Right cardiac atrium (tissue), 5 donors: ENCODE measurements around the gene CSTF2. TPM values are rescaled to one million over a fixed set of nuclear protein-coding genes. Genes with fewer than 3 reads are reported as not detected.

Source experiments
- ATAC-seq, 2 donors: fragments of 200-7000 bp; cut with Tn5 transposase; one replicate each; pipeline versions ENCODE4 v1.8.0 to v1.9.1; 2020; ENCODE audit warnings: moderate library complexity in 2 of 2, mild to moderate bottlenecking in 1 of 2
- DNase-seq, 3 donors: peaks; one replicate each; pipeline ENCODE4 v3.0.0-alpha.2; 2020
- H3K27ac ChIP-seq: one replicate; pipeline ENCODE4 v1.5.1; 2013; ENCODE audit warnings: mild to moderate bottlenecking, low read length, control low read depth, moderate library complexity
- H3K27me3 ChIP-seq: one replicate; pipeline ENCODE4 v1.6.1; 2013; ENCODE audit not compliant: control insufficient read depth, insufficient read depth
- H3K4me1 ChIP-seq: one replicate; pipeline ENCODE4 v1.6.1; 2013; ENCODE audit warnings: low read length; ENCODE audit not compliant: control insufficient read depth, insufficient read depth
- H3K4me3 ChIP-seq: one replicate; pipeline ENCODE4 v1.5.1; 2013; ENCODE audit warnings: low read length, control low read depth
- H3K9me3 ChIP-seq: one replicate; pipeline ENCODE4 v1.6.1; 2013; ENCODE audit warnings: low read length; ENCODE audit not compliant: control insufficient read depth
- WGBS: extraction: QIAGEN DNeasy Blood & Tissue Kit; methylation state at CpG from one replicate; pipeline ENCODE4 v1.1.7; 2013; 5-methylcytosine and 5-hydroxymethylcytosine counted together
- intact Hi-C, 4 donors: fragments of 100-400 bp; cut with DNase I; formaldehyde crosslinking; loops; one replicate each; pipeline versions ENCODE4 v1.11.0 to v1.14.0; 2022 to 2023
- polyA plus RNA-seq: library from polyadenylated mRNA; stranded (reverse); fragments of 200-250 nt; gene quantifications from one replicate; pipeline ENCODE4 v1.2.3, GENCODE V29; 2013
- total RNA-seq, 4 donors: library from RNA; stranded (reverse); fragmentation: NEBNext Ultra II Directional; extraction: Animal tissue kit (Norgen Biotek cat#: 25700); gene quantifications; one replicate each; pipeline ENCODE4 v1.2.1, GENCODE V29; 2021
- donor health status: healthy with polysubstance abuse.
- donor health status: DM: no; HTN: yes; CAD: no.
- donor health status: DM: no; HTN: no; CAD: no.
- donor health status: DM: no; HTN: yes; CAD: no; lungs with severe emphysema.
- donor health status: DM: yes; HTN: yes; CAD: no.

The CSTF2 gene
- total and polyA plus RNA-seq, 5 donors, result 4.1 to 10.9 (median 6.5) TPM

GRCh38 chrX:100829730-100830129 lies 9.5 kb downstream of the CSTF2 start:
- DNase-seq (no peak), ATAC-seq (no peak)
- H3K27me3 ChIP-seq, result no peaks in the 10 kb centered on the region
- H3K4me1 ChIP-seq, result no peaks in the 10 kb centered on the region
- H3K9me3 ChIP-seq, result no peaks in the 10 kb centered on the region
- intact Hi-C loops, result no loop called here
- WGBS, result 56% methylated on average over 2 of the region's 2 CpGs
- no peak overlapping the region for H3K4me3 ChIP-seq
- H3K27ac ChIP-seq, result no peak overlapping the region

- Histone ChIP-seq H3K9me3 (no peaks in the 10 kb centered on the region), H3K27ac (no peak overlapping the region), H3K27me3 (no peaks in the 10 kb centered on the region), H3K4me1 (no peaks in the 10 kb centered on the region), H3K4me3 (no peak overlapping the region)
- DNase-seq (no peak), ATAC-seq (no peak)
- 94% methylated on average over 5 of the region's 5 CpGs for WGBS
- intact Hi-C loops, result no loop called here
Measured at GRCh38 chrX:100830143-100830542, 10.0 kb downstream of the CSTF2 start.

DNA sequence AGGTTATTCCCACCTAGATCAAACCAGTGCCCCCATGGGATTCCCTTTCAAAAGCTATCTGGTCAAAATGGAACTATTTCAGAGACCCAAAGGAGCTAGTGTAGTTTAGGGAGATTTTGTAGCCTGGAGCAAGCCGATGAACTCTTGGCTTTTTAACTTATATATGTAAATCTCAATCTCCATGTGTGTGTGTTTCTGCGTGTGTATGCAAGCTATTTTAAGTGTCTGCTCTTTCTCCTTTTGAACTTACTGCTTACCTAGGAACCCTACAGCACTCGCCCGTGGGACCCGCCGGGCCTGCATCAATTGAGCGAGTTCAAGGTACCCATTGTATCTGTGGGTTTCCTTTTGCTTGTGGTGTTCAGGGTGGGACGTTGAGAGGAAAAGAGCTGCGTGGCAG lies 10.4 kb downstream of the CSTF2 start:
- Histone ChIP-seq H3K27me3 (no peaks in the 10 kb centered on the region), H3K27ac (no peak overlapping the region), H3K4me3 (no peak overlapping the region), H3K9me3 (no peaks in the 10 kb centered on the region), H3K4me1 (no peaks in the 10 kb centered on the region)
- intact Hi-C loops, result no loop called here
- WGBS, result 96% methylated on average over 9 of the region's 9 CpGs
- ATAC-seq (no peak), DNase-seq (no peak)

GRCh38 chrX:100831219-100831946 lies 11.2 kb downstream of the CSTF2 start:
- H3K9me3 ChIP-seq, result no peaks in the 10 kb centered on the region
- intact Hi-C loops, result no loop called here
- 97% methylated on average over 9 of the region's 9 CpGs for WGBS
- DNase-seq, result no peak
- no peak overlapping the region for H3K4me3 ChIP-seq
- no peaks in the 10 kb centered on the region for H3K4me1 ChIP-seq
- no peak for ATAC-seq
- H3K27ac ChIP-seq, result no peak overlapping the region
- no peaks in the 10 kb centered on the region for H3K27me3 ChIP-seq

- WGBS, result 46% methylated on average over 4 of the region's 4 CpGs
Measured at GRCh38 chrX:100850317-100850716, 30.1 kb downstream of the CSTF2 start.

GRCh38 chrX:100852810-100853209 lies 32.6 kb downstream of the CSTF2 start:
- H3K4me1 ChIP-seq, result no peaks in the 10 kb centered on the region
- no peak overlapping the region for H3K4me3 ChIP-seq
- intact Hi-C loops, result no loop called here
- no peak overlapping the region for H3K27ac ChIP-seq
- no peaks in the 10 kb centered on the region for H3K9me3 ChIP-seq
- DNase-seq (no peak), ATAC-seq (no peak)
- WGBS, result 58% methylated on average over 2 of the region's 2 CpGs
- H3K27me3 ChIP-seq, result no peaks in the 10 kb centered on the region

More at GRCh38 chrX:100850317-100850716, 30.1 kb downstream of the CSTF2 start:
- DNase-seq (no peak), ATAC-seq (no peak)
- Histone ChIP-seq H3K9me3 (no peaks in the 10 kb centered on the region), H3K4me1 (no peaks in the 10 kb centered on the region), H3K27me3 (no peaks in the 10 kb centered on the region), H3K4me3 (no peak overlapping the region), H3K27ac (no peak overlapping the region)
- intact Hi-C loops, result no loop called here

DNA sequence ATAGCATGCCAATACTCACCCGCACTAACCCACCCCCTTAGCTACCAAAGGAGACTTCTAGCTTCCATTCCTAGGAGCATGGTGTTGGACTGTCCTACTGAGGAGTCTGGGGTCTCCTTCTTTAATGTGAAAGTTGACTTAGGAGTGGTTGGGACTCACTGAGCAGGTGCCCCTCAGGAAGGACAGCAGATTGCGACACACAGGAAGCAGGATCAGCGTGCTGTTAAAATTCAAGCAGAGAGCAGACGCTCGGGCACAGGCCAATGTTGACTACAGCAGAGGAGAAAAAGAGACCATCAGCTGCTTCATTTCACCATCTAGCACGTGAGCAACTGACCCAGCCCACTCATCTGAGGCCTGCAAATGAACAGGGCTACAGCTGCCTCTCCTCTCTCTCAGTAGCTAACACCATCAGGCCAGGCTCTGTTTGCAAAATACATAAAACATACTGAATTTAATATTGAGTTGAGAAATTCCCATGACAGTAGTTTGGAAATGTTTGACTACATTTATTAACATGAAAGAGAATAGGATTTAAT lies 43.2 kb downstream of the CSTF2 start:
- intact Hi-C loops, result no loop called here
- Histone ChIP-seq H3K4me3 (no peak overlapping the region), H3K4me1 (no peaks in the 10 kb centered on the region), H3K27me3 (no peaks in the 10 kb centered on the region), H3K27ac (no peak overlapping the region), H3K9me3 (no peaks in the 10 kb centered on the region)
- WGBS, result 65% methylated on average over 6 of the region's 6 CpGs
- DNase-seq, result no peak
- ATAC-seq, result no peak

GRCh38 chrX:100864657-100865391 lies 44.6 kb downstream of the CSTF2 start:
- no peak overlapping the region for H3K27ac ChIP-seq
- ATAC-seq (no peak), DNase-seq (no peak)
- intact Hi-C loops, result no loop called here
- no peak overlapping the region for H3K4me3 ChIP-seq
- H3K9me3 ChIP-seq, result no peaks in the 10 kb centered on the region
- no peaks in the 10 kb centered on the region for H3K27me3 ChIP-seq
- 71% methylated on average over 2 of the region's 2 CpGs for WGBS
- H3K4me1 ChIP-seq, result no peaks in the 10 kb centered on the region

GRCh38 chrX:100868273-100868672 lies 48.1 kb downstream of the CSTF2 start:
- Histone ChIP-seq H3K4me3 (no peak overlapping the region), H3K27me3 (no peaks in the 10 kb centered on the region), H3K9me3 (no peaks in the 10 kb centered on the region), H3K27ac (no peak overlapping the region), H3K4me1 (no peaks in the 10 kb centered on the region)
- WGBS, result 77% methylated on average over 2 of the region's 2 CpGs
- intact Hi-C loops, result no loop called here
- DNase-seq (no peak), ATAC-seq (no peak)

DNA sequence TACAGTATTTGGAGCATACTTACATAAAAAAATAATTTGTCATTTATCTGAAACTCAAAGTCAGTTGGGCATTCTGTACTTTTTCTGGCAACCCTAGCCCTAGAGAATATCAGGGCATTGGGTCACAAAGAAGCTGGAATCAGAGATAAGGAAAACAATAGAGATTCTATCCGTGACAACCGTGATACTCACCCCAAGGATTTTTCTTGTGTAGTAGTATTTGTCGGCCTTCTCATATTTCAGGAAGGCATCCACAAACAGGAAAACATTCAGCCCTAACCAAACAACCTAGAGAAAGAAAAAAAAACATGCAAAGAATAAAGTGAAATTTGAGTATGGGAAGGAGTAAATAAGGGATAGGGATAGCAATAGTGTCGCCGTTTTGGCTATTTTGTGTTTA lies 50.3 kb downstream of the CSTF2 start:
- DNase-seq, result no peak
- intact Hi-C loops, result no loop called here
- WGBS, result 50% methylated on average over 5 of the region's 5 CpGs
- Histone ChIP-seq H3K4me3 (no peak overlapping the region), H3K27ac (no peak overlapping the region), H3K9me3 (no peaks in the 10 kb centered on the region), H3K27me3 (no peaks in the 10 kb centered on the region), H3K4me1 (no peaks in the 10 kb centered on the region)
- ATAC-seq, result no peak
